Measurements from ENCODE around the gene SHOC2.
A peak's percentile ranks its signal among the peaks of the same experiment; 100 is the strongest.

SHOC2 gene

DNA sequence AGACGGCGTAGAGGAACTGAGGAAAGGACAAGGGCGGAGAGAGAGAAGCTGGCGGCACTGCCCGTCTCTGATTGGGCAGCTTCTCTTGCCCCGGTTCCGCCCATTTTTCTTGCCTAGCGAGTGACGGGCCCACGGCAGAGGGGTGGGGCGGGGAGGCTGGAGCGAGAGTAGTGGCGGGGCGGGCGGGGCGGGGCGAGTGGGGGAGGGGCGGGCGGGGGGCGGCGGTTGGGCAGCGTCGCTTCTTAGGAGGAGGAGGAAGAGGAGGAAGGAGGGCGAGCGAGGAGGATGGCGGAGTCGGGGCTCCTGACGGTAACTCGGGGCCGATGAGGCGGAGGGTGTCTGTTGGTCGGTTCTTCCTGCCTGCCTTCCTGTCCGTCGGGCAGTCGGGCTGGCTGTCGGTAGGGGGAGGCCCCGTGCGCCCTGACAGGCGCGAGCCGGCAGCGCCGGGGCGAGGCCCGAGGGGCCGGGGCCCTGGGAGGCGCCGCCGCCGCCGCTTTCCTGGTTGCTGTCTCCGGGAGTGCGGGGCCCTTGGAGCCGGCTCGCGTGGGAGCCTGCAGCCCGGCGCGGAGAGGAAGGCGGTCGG lies at the start of gene SHOC2:
TSS of gene SHOC2 (plus strand) at position 256 of the 583 bp plus-strand sequence. CDS start 44,755 bp downstream, outside the sequence.
- DNase-seq (ENCODE audit: low read depth in 2 of 2): peak; percentile 95 to 97

DNA sequence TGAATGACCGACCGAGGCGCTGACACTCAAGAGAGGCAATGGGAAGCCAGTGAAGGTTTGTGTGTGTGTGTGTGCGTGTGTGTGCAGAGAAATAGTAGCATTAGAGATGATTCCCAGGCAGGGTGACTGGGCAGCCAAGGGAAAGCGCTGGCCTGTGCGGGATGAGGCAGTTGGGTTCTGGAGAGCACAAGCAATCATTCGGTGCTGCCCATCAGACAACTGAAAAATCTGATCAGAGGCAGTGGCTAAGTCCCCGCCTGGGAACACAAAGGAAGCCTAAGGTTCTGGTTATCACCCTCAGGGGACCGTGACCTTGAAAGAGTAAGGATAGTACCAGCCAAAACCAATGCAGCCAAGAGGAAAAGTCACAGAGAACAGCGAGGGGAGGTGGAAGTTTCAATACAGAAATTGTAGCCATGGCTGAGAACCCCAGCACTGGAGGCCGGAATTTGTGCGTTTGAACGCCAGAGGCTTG lies 48.5 kb upstream of the SHOC2 start:
- no peak for DNase-seq (ENCODE audit: low read depth in 2 of 2)

GRCh38 chr10:110871298-110872084 lies 47.9 kb upstream of the SHOC2 start, which contains the start of gene PDCD4:
Gene PDCD4, plus strand, starts transcription at chr10:110871928. Its CDS starts 4,100 bp downstream, at chr10:110876028.
- DNase-seq (ENCODE audit: low read depth in 2 of 2): peak; percentile 90 to 97

- DNase-seq (ENCODE audit: low read depth in 2 of 2): peak; percentile 47 to 66
Observed at GRCh38 chr10:110872145-110872983, 47.0 kb upstream of the SHOC2 start.

- DNase-seq (ENCODE audit: low read depth in 2 of 2): no peak
Observed at GRCh38 chr10:110872984-110873923, 46.1 kb upstream of the SHOC2 start.

DNA sequence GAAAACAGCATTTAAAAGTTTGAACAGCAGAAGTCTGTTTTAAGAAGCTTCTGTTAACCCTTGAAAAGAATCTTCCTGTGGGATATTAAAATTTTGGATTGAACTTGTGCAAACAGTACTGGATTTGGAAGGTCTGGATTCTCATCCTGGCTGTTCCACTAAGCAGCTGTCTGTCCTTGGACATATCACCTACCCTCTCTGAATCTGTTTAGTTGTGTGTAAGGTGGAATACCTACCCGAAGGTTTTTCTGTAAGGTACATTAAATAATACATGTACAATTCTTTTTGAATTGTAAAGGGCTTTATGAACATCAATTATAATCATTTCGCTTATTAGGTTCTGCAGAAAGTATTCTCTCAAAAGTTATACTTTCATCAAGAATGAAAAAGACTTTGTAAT lies 45.5 kb upstream of the SHOC2 start:
- DNase-seq (ENCODE audit: low read depth in 2 of 2): no peak

GRCh38 chr10:110876000-110876399 lies 43.4 kb upstream of the SHOC2 start:
- DNase-seq (ENCODE audit: low read depth in 2 of 2): no peak

DNA sequence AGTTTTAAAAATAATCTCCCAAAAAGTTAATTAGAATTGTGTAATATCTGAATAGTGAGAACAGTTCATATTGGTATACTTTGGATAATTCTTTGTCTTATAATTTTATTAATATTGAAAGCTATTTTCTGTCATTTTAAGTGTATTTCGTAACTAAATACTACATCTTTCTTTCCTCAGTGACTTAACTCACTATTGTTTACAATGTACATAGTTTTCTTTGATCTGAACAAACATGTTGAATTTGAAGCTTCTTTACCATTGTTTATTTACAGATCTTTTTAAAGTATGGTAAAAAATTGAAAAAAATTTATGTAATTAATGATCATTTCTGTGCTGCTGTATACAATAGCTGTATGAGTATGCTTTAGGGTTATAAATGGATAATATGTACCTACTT lies 42.6 kb upstream of the SHOC2 start:
- DNase-seq (ENCODE audit: low read depth in 2 of 2): no peak

- no peak for DNase-seq (ENCODE audit: low read depth in 2 of 2)
Observed at GRCh38 chr10:110880012-110880411, 39.4 kb upstream of the SHOC2 start.

DNA sequence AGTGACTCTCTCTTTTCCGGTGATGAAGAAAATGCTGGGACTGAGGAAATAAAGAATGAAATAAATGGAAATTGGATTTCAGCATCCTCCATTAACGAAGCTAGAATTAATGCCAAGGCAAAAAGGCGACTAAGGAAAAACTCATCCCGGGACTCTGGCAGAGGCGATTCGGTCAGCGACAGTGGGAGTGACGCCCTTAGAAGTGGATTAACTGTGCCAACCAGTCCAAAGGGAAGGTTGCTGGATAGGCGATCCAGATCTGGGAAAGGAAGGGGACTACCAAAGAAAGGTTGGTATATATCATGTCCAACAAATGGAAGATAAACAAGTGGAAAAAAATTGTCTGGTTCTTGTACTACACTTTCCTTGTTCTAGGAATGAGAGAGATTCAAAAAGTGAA lies 38.2 kb upstream of the SHOC2 start:
- DNase-seq (ENCODE audit: low read depth in 2 of 2): no peak

DNA sequence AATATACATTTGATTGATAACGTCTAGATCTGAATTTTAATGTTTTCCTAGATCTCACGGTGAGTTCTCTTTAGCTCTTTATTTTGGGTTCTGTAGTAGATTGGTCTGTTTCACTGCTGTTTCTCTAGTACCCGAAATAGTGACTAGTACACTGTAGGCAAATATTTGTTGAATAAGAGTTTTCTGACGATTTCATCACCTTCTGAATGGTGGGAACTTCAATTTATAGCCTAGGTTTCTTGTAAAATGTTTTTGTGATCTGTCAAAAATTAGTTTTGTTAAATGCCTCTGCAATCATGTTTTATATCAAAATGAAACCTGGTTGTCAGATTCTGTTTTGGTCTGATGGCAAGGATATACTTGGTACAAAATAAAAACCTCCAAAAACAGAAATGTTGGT lies 37.5 kb upstream of the SHOC2 start:
- no peak for DNase-seq (ENCODE audit: low read depth in 2 of 2)

DNA sequence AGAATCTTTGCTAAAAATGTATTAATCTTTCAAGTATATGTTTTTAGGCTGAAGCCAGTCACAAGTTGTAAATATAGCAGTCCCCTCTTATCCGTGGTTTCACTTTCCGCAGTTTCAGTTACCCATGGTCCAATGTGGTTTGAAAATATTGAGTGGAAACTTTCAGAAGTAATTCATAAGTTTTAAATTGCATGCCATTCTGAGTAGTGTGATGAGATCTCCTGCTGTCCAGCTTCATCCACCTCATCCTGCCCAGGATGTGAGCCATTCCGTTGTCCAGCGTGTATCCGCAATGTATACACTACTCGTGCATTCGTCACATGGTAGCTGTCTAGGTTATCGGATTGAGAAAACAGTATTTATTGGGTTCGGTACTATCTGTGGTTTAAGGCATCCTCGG lies 35.5 kb upstream of the SHOC2 start:
- no peak for DNase-seq (ENCODE audit: low read depth in 2 of 2)

- DNase-seq (ENCODE audit: low read depth in 2 of 2): no peak
Observed at GRCh38 chr10:110885932-110886674, 33.3 kb upstream of the SHOC2 start.

- no peak for DNase-seq (ENCODE audit: low read depth in 2 of 2)
Observed at GRCh38 chr10:110887560-110887959, 31.8 kb upstream of the SHOC2 start.

DNA sequence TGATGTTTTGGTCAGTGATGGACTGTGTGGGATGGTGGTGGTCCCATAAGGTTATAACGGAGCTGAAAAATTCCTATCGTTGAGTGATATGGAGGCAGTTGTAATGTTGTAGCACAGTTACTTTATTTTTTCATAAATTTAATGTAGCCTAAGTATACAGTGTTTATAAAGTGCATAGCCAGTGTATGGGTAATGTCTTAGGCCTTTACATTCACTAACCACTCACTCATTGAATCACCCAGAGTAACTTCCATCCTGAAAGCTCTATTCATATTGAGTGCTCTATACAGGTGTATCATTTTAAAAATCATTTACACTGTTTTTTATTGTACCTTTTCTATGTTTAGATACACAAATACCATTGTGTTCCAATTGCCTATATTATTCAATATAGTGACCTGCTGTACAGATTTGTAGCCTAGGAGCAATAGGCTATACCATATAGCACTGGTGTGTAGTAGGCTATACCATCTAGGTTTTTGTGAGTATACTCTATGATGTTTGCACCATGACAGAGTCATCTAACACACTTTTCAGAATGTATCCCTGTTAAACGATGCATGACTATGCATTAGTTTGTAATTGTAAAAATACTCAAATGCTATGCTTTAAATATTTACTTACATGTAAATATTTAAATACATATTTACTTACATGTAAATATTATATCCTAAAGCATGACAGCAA lies 26.7 kb upstream of the SHOC2 start:
- no peak for DNase-seq (ENCODE audit: low read depth in 2 of 2)

DNA sequence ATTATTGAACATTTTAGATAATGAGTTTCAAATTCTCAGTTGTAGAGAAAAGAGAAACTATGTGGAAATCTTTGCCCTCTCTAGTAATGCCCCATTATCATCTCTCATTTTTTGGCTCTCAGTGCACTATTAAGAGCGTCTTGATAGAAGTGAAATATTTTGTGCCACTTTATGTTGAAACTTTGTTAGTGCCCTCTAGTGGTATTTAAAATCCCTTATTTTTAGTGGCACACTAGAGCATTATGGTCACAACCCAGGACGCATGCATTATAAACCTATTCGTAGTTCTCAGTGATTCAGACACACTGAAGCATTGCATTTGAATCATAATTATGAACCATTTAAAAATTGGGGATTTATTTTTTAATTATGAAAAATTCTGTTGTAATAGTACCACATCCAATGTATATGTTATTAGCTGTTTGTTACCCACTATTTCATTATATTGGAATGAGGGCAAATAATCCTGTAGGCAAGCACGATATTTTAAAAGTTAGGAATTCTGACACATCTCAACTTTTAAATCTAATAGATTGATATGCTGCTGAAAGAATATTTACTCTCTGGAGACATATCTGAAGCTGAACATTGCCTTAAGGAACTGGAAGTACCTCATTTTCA lies 25.7 kb upstream of the SHOC2 start:
- DNase-seq (ENCODE audit: low read depth in 2 of 2): no peak

GRCh38 chr10:110897184-110897583 lies 22.2 kb upstream of the SHOC2 start:
- no peak for DNase-seq (ENCODE audit: low read depth in 2 of 2)

DNA sequence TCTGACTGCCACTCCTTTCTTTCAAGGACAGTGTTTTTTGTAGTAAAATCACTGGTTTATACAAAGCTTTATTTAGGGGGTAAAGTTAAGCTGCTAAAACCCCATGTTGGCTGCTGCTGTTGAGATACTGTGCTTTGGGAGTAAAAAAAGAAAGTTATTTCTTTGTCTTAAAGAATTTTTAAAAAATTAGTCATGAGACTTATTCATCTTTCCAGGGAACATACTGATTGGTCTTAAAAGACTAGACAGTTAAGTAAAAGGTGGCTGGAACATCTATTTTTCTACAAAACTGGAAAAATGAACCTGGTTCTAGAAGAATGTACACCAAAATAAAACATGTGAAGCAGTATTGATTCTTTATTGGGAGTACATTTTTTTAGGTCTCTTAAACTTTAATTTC lies 21.0 kb upstream of the SHOC2 start:
- no peak for DNase-seq (ENCODE audit: low read depth in 2 of 2)

GRCh38 chr10:110900983-110901382 lies 18.4 kb upstream of the SHOC2 start:
- DNase-seq (ENCODE audit: low read depth in 2 of 2): no peak

All from stimulated activated CD4-positive, alpha-beta T cell treated with anti-CD3 and anti-CD28 coated beads, Interleukin-12 subunit alpha, Interleukin-12 subunit beta, amount 100 ng/mL, for 24 hours (primary cell).